ES-I3 (cell line): ENCODE data around the gene SMIM14.

Experiments
- H3K36me3 ChIP-seq: 2 replicates; pipeline ENCODE4 v1.6.1; 2013; ENCODE audit warnings: mild to moderate bottlenecking, low read length, control low read depth, moderate library complexity; ENCODE audit not compliant: insufficient read depth
- H3K4me1 ChIP-seq: 2 replicates; pipeline ENCODE4 v1.6.1; 2013; ENCODE audit warnings: mild to moderate bottlenecking, control low read depth, low read length; ENCODE audit not compliant: insufficient read depth
- H3K9ac ChIP-seq: 2 replicates; pipeline ENCODE4 v1.6.1; 2013; ENCODE audit warnings: low read depth, mild to moderate bottlenecking, low read length, moderate library complexity
- H3K9me3 ChIP-seq: 2 replicates; pipeline ENCODE4 v1.6.1; 2013; ENCODE audit warnings: mild to moderate bottlenecking, low read length, moderate library complexity; ENCODE audit not compliant: control insufficient read depth, insufficient read depth

The SMIM14 gene

DNA sequence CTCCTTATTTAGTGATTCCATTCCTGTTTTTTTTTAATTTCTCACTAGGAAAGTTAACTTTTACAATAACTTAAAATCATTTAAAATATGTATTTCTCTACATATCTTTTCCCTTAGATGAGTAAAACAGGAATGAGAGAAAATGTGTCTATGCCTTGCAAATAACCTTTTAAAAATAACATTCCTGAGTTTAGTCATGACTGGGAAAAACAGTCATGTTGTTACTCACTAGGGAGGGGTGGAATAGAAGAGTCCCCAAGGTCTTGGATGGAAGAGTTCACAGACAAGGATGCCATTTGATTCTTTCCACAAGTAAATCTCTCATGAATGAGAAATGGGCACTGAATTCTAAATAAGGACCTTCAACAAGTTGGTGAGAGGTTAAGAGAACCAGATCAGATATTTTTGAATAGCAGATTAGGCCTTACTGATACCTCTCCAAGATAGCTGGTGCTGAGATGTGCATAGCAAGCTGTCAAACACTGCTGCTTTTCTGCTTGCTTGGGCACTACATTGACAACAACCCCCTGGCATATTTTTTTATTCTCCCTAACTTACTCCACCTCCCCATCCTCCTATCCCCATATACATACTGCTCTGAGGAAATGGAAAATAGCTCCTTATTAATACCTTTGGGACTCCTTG, 136.5 kb downstream of the SMIM14 start:
- Histone ChIP-seq H3K36me3 (peaks cover 14% of the 10 kb centered on the region), H3K9me3 (no peaks in the 10 kb centered on the region), H3K4me1 (no peaks in the 10 kb centered on the region), H3K9ac (no peak overlapping the region)

DNA sequence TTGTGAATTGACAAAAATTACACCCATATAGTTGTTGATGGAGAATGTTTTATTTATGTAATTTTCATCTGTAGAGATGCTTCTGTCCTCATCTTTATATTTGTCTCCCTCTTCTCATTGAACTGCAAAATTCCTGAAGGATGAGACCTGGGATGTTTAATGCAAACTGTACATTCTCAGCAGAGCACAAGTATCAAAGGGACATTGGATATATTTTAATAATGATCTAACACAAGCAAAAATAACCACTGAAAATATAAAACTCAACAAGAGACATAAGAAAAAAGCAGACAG, 140.0 kb downstream of the SMIM14 start:
- Histone ChIP-seq H3K36me3 (peaks cover 5% of the 10 kb centered on the region; the same call in 1 of the 2 replicates), H3K9me3 (no peaks in the 10 kb centered on the region), H3K9ac (no peak overlapping the region), H3K4me1 (no peaks in the 10 kb centered on the region; the same call in 1 of the 2 replicates)

DNA sequence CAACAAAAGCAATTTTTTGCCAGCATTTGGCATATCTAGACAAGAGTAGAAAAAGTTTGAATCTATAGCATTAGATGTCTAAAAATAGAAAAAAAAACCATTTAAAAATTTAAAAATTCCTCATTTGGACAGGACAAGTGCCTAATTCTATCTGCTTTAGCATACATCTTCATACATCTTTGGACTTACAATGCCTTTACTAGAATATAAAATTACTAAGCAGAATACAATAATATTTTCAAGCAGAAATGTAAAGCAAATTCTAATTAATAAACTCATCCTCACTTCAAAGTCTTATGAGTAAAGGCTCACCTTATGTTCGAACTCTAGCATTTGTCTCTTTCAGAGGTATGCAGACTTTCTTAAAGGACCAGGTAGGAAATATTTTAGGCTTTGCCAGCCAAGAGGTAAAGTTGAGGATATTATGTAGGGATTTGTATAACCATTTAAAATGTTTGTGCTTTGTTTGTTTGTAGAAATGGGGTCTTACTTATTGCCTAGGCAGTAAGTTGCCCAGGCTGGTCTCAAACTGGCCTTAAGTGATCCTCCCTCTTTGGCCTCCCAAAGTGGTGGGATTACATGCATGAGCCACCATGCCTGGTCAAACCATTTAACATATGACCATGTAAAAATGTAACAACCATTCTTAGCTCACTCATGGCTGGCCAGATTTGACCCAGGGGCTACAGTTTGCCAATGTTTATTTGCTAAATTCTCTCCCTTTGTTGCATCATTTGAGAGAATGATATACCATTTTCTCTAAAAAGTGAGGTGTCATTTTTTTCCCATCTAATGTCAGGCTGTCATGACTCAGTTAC, 140.5 kb downstream of the SMIM14 start:
- no peaks in the 10 kb centered on the region; the same call in 1 of the 2 replicates for H3K4me1 ChIP-seq

More for the DNA sequence above, 140.5 kb downstream of the SMIM14 start:
- Histone ChIP-seq H3K9ac (no peak overlapping the region), H3K36me3 (peaks cover 5% of the 10 kb centered on the region; the same call in 1 of the 2 replicates), H3K9me3 (no peaks in the 10 kb centered on the region)
